NT2/D1 (cell line): ENCODE data around the gene DCAF12.
"Not testable (repeated sequence)": the region's sequence is repeated elsewhere in the genome, so short reads cannot be mapped to it uniquely, and the experiment has no call there.

Source experiments
- DNase-seq: peaks from one replicate; pipeline ENCODE4 v3.0.0-alpha.2; 2011; ENCODE audit warnings: low read depth, low spot score
- H3K27me3 ChIP-seq: 2 replicates; pipeline ENCODE4 v1.6.0; 2011; ENCODE audit warnings: mild to moderate bottlenecking; ENCODE audit not compliant: insufficient read length, insufficient read depth
- H3K36me3 ChIP-seq: 2 replicates; pipeline ENCODE4 v1.6.1; 2011; ENCODE audit warnings: mild to moderate bottlenecking, low read length, mixed read lengths; ENCODE audit not compliant: insufficient read depth, insufficient read length
- H3K4me1 ChIP-seq: 2 replicates; pipeline ENCODE4 v1.5.1; 2011; ENCODE audit not compliant: insufficient read depth, insufficient read length
- H3K4me3 ChIP-seq: 2 replicates; pipeline ENCODE4 v1.5.1; 2011; ENCODE audit warnings: low read depth; ENCODE audit not compliant: insufficient read length
- H3K9ac ChIP-seq: 2 replicates; pipeline ENCODE4 v1.6.0; 2011; ENCODE audit warnings: low read depth; ENCODE audit not compliant: insufficient read length
- H3K9me3 ChIP-seq: 2 replicates; pipeline ENCODE4 v1.5.1; 2011; ENCODE audit warnings: mild to moderate bottlenecking, low read length; ENCODE audit not compliant: insufficient read depth
- SUZ12 ChIP-seq: IDR thresholded peaks from 2 replicates; pipeline ENCODE4 v1.6.1; 2011; ENCODE audit not compliant: insufficient read length, insufficient read depth; ENCODE audit errors: extremely low read depth
- YY1 ChIP-seq: IDR thresholded peaks from 2 replicates; pipeline ENCODE4 v1.6.1; 2011; ENCODE audit not compliant: insufficient read length, insufficient read depth
- ZNF274 ChIP-seq: IDR thresholded peaks from 2 replicates; pipeline ENCODE4 v1.6.1; 2011; ENCODE audit warnings: mild to moderate bottlenecking, low read depth, low read length

The DCAF12 gene

GRCh38 chr9:34139477-34140146 is 13.1 kb upstream of the DCAF12 start:
- no peak for DNase-seq
- H3K9me3 ChIP-seq: peaks cover 8% of the 10 kb centered on the region; the same call in 1 of the 2 replicates
- no peaks in the 10 kb centered on the region for H3K27me3 ChIP-seq
- no peak for TF ChIP-seq SUZ12
- no peak overlapping the region for H3K9ac ChIP-seq
- H3K4me3 ChIP-seq: no peak overlapping the region
- H3K4me1 ChIP-seq: no peaks in the 10 kb centered on the region
- H3K36me3 ChIP-seq: no peaks in the 10 kb centered on the region

DNA sequence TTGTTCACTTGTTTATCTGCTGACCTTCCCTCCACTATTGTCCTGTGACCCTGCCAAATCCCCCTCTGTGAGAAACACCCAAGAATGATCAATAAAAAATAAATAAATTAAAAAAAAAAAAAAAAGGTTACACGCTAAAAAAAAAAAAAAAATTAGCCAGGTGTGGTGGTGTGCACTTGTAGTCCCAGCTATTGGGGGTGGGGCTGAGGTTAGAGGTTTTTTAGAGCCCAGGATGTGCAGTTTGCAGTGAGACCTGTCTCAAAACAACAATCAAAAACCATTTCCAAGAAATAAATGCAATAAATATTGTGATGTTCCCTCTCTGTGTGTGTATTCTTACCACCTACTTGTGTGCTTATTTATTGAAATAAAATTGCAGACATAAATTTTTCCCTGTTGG is 12.1 kb upstream of the DCAF12 start:
- not testable (repeated sequence) for H3K36me3 ChIP-seq, H3K27me3 ChIP-seq, DNase-seq, H3K4me3 ChIP-seq, H3K4me1 ChIP-seq, H3K9me3 ChIP-seq, H3K9ac ChIP-seq

DNA sequence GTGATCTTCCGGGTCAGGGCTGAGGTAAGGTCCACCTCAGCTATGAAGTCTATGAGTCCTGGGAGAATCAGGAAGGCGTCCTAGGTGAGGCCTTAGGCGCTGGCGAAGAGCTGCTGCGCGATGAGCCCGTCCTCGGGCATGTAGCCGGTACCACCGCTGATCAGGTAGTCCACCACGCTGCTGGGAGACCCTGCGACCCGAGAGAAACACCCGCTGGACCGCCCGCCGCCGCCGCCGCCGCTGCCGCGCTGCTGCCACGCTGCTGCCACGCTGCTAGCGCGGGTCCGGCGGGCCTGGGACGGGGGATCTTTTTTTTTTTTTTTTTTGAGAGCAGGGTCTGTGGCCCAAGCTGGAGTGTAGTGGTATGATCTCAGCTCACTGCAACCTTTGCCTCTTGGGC is 8.0 kb upstream of the DCAF12 start:
- DNase-seq: no peak
- no peaks in the 10 kb centered on the region for H3K27me3 ChIP-seq
- TF ChIP-seq YY1: no peak
- no peak for TF ChIP-seq SUZ12
- no peak for TF ChIP-seq ZNF274
- peaks cover 3% of the 10 kb centered on the region for H3K4me1 ChIP-seq
- no peaks in the 10 kb centered on the region for H3K36me3 ChIP-seq
- peaks cover 8% of the 10 kb centered on the region; the same call in 1 of the 2 replicates for H3K9me3 ChIP-seq
- H3K4me3 ChIP-seq: no peak overlapping the region
- no peak overlapping the region for H3K9ac ChIP-seq

DNA sequence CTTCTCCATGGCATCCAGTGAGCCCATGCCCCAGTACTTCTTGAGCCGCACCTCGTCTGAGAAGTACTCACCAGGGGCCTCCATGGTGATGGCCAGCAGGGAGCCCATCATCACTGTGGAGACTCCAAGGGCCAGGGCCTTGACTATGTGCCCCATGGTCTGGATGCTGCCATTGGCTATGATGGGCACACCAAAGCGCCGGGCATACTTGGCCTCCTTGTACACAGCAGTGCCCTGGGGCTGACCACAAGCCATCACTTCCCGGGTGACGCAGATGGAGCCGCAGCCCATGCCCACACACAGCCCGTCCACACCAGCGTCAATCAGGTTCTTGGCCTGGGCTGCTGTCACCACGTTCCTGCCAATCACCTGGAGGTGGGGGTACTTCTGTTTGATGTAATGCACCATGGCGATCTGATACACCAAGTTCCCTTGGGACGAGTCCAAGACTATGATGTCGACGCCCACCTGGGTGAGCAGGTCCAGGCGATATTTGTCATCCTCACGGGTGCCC is 7.0 kb upstream of the DCAF12 start:
- peaks cover 8% of the 10 kb centered on the region; the same call in 1 of the 2 replicates for H3K9me3 ChIP-seq
- TF ChIP-seq YY1 (no peak), SUZ12 (no peak), ZNF274 (no peak)
- DNase-seq: no peak
- H3K36me3 ChIP-seq: no peaks in the 10 kb centered on the region
- peaks cover 3% of the 10 kb centered on the region for H3K4me1 ChIP-seq
- no peaks in the 10 kb centered on the region for H3K27me3 ChIP-seq
- H3K9ac ChIP-seq: no peak overlapping the region
- no peak overlapping the region for H3K4me3 ChIP-seq

- DNase-seq: no peak
- no peaks in the 10 kb centered on the region for H3K36me3 ChIP-seq
- no peaks in the 10 kb centered on the region for H3K27me3 ChIP-seq
- no peak overlapping the region for H3K9ac ChIP-seq
- H3K4me3 ChIP-seq: no peak overlapping the region
- peaks cover 5% of the 10 kb centered on the region; the same call in 1 of the 2 replicates for H3K9me3 ChIP-seq
- TF ChIP-seq ZNF274: no peak
- no peak for TF ChIP-seq YY1
- TF ChIP-seq SUZ12: no peak
- H3K4me1 ChIP-seq: peaks cover 9% of the 10 kb centered on the region
Measured at GRCh38 chr9:34131571-34131970, 5.1 kb upstream of the DCAF12 start.

- no peak for DNase-seq
- peak overlapping the region; percentile 100 for H3K4me3 ChIP-seq
- no peak for TF ChIP-seq ZNF274
- TF ChIP-seq YY1: no peak
- no peak for TF ChIP-seq SUZ12
Measured at GRCh38 chr9:34127035-34127948, 794 bp upstream of the DCAF12 start.

DNA sequence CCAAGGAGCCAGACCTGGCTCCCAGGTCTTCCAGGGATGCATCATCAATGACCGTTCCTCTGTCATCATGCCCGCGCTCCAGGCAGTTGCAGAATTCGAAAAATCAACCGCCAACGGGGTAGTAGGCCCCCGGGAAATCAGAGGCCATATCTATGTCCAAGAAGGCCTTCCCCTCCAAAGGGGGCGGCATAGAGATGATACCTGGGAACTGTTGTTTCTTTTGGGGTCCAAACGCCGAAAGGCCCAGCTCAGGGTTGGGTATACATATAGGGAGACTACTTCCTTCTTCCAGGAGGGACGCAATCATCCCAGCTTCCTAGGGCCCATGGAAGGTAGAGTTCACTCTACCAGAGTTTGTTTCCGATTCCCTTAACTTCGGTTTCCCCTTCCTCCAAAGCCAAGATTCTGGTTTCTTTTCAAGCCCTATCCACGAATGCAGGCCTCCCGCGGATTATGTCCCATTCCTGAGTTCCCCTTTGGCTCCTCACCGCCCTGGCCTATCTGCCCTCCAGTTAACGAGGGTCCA is 754 bp downstream of the DCAF12 start:
- no peak for TF ChIP-seq ZNF274
- no peak for TF ChIP-seq SUZ12
- no peak for TF ChIP-seq YY1
- Histone ChIP-seq H3K9me3 (no peaks in the 10 kb centered on the region), H3K4me3 (peak overlapping the region; percentile 100), H3K27me3 (no peaks in the 10 kb centered on the region), H3K4me1 (peaks cover 6% of the 10 kb centered on the region), H3K36me3 (peaks cover 37% of the 10 kb centered on the region), H3K9ac (peak overlapping the region; percentile 100)
- DNase-seq: no peak

More at GRCh38 chr9:34127035-34127948, 794 bp upstream of the DCAF12 start:
- Histone ChIP-seq H3K9ac (peak overlapping the region; percentile 100), H3K4me1 (peaks cover 6% of the 10 kb centered on the region), H3K9me3 (no peaks in the 10 kb centered on the region), H3K27me3 (no peaks in the 10 kb centered on the region), H3K36me3 (peaks cover 27% of the 10 kb centered on the region)
